PC-9 (cell line): ENCODE data around the gene RELL1. TPM values are rescaled to one million over a fixed set of nuclear protein-coding genes. Genes with fewer than 3 reads are reported as not detected.

Experiments used
- BruUV-seq: library from RNA; stranded (reverse); fragments of 400-500 nt; replicated peaks from 2 replicates; lab custom pipeline; 2021; lab: Mats Ljungman, UMichigan
- CTCF ChIA-PET: fragments of 300-600 bp; sonication (Branson Sonifier 250); formaldehyde crosslinking; loops from one replicate; lab custom pipeline; 2022; ENCODE audit warnings: antibody characterized with exemption; lab: Charles Lee
- POLR2A ChIA-PET: fragments of 300-600 bp; sonication (Branson Sonifier 250); formaldehyde crosslinking; loops from one replicate; lab custom pipeline; 2022; ENCODE audit warnings: antibody characterized with exemption; ENCODE audit not compliant: unreplicated experiment; lab: Charles Lee
- DNase-seq, 2 experiments: peaks; one replicate each; pipeline versions ENCODE4 v3.0.0 to v3.0.0-alpha.2; 2015 to 2022; ENCODE audit warnings: mixed read lengths in 1 of 2
- H2AFZ ChIP-seq: fragments of 200-600 bp; sonication (generic); 2 replicates; pipeline ENCODE4 v1.8.1; 2017; ENCODE audit warnings: antibody characterized with exemption
- H3F3A ChIP-seq: fragments of 200-600 bp; sonication (generic); 2 replicates; pipeline ENCODE4 v1.8.1; 2017; ENCODE audit warnings: antibody characterized with exemption, mild to moderate bottlenecking, low read depth; ENCODE audit not compliant: insufficient read depth
- H3K27ac ChIP-seq: fragments of 200-600 bp; sonication (generic); 2 replicates; pipeline ENCODE4 v1.6.1; 2016; ENCODE audit warnings: mixed run types
- H3K27me3 ChIP-seq: fragments of 200-600 bp; sonication (generic); 2 replicates; pipeline ENCODE4 v1.6.1; 2016; ENCODE audit warnings: low read depth, mixed run types; ENCODE audit not compliant: insufficient read depth
- H3K36me3 ChIP-seq: fragments of 200-600 bp; sonication (generic); 2 replicates; pipeline ENCODE4 v1.6.1; 2016; ENCODE audit warnings: low read depth, mixed run types
- H3K4me1 ChIP-seq: fragments of 200-600 bp; sonication (generic); replicated peaks from 2 replicates; pipeline ENCODE4 v1.6.1; 2016; ENCODE audit warnings: mixed run types; ENCODE audit not compliant: insufficient read depth
- H3K4me2 ChIP-seq: fragments of 200-600 bp; sonication (generic); 2 replicates; pipeline ENCODE4 v1.6.1; 2017; ENCODE audit warnings: mixed run types
- H3K4me3 ChIP-seq: fragments of 200-600 bp; sonication (generic); 2 replicates; pipeline ENCODE4 v1.6.1; 2016; ENCODE audit warnings: mixed run types
- H3K79me2 ChIP-seq: fragments of 200-600 bp; sonication (generic); 2 replicates; pipeline ENCODE4 v1.6.1; 2017; ENCODE audit warnings: low read depth, mixed run types
- H3K9me2 ChIP-seq: fragments of 200-600 bp; sonication (generic); 2 replicates; pipeline ENCODE4 v1.8.1; 2017; ENCODE audit warnings: mild to moderate bottlenecking; ENCODE audit not compliant: insufficient read depth
- H3K9me3 ChIP-seq: fragments of 200-600 bp; sonication (generic); 2 replicates; pipeline ENCODE4 v1.8.1; 2016; ENCODE audit warnings: low read depth; ENCODE audit not compliant: insufficient read depth
- H4K20me1 ChIP-seq: fragments of 200-600 bp; sonication (generic); 2 replicates; pipeline ENCODE4 v1.8.1; 2017; ENCODE audit not compliant: insufficient read depth
- CTCF ChIP-seq: fragments of 200-600 bp; sonication (generic); conservative IDR thresholded peaks from 2 replicates; pipeline ENCODE4 v1.6.1; 2017; ENCODE audit warnings: mixed run types, antibody characterized with exemption, mild to moderate bottlenecking, moderate library complexity
- EZH2 ChIP-seq: fragments of 200-600 bp; sonication (generic); IDR thresholded peaks from 2 replicates; pipeline ENCODE4 v1.8.0; 2017; ENCODE audit warnings: antibody characterized with exemption, low read depth
- intact Hi-C: fragments of 100-400 bp; cut with micrococcal nuclease; formaldehyde crosslinking; loops from one replicate; pipeline ENCODE4 v1.10.0; 2022; ENCODE audit not compliant: unreplicated experiment
- total RNA-seq: library from RNA; stranded (reverse); gene quantifications from 2 replicates; pipeline ENCODE4 v1.2.3, GENCODE V29; 2021

RELL1 gene
- total RNA-seq, 1 experiment from 2014 or later = 18.5 TPM

DNA sequence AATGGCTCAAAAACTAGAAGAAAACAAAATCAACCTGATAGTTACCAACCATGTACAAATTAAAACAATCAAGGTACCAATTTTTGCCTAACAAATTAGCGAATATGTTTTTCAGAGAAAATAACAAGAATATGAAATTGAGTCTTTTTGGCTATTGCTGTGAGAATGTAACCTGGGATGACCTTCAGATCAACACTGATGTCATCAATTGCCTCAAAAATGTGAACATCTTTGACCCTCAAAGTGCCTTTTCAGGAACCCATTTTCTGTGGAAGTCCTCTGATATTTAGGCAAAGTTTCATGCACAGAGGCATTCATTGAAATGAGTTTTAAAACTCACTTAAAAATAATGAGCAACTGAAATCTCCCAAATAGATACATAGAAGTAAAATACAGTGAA lies 6.1 kb downstream of the RELL1 start:
- Histone ChIP-seq H4K20me1 (no peaks in the 10 kb centered on the region), H3K9me2 (no peaks in the 10 kb centered on the region), H3K79me2 (no peaks in the 10 kb centered on the region), H3K9me3 (no peaks in the 10 kb centered on the region), H3K27me3 (no peaks in the 10 kb centered on the region), H3F3A (peaks cover 2% of the 10 kb centered on the region; the same call in 1 of the 2 replicates), H2AFZ (no peak overlapping the region), H3K4me1 (peaks cover 6% of the 10 kb centered on the region; the same call in 1 of the 2 replicates), H3K4me3 (no peak overlapping the region), H3K27ac (no peak overlapping the region), H3K4me2 (no peak overlapping the region), H3K36me3 (no peaks in the 10 kb centered on the region)
- ChIA-PET CTCF (interaction anchor here (0.6 kb wide), 1 partner anchor 483 kb away, joined by 9 read pairs; no protein-coding TSS in a partner anchor), POLR2A (no interaction called here)
- intact Hi-C loops = no loop called here
- DNase-seq = no peak
- TF ChIP-seq CTCF (no peak), EZH2 (no peak)
- BruUV-seq = no TSS peak

DNA sequence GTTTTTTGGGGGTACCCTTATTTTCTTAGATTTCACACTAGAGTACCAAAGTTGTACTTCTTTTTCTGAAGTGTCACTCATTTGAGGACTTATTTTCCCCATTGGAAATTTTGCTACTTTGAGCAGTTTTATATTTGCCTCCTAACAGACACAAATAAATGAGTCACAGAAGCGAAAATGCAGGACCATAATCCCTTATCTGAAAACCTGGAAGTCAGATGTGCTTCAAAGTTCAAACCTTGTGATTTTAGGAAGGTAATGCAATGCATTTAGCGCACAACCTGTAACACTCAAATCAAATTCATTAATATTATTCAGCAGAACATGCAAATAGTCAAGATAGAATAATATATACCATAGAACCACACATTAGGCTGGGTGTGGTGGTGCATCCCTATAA lies 6.9 kb downstream of the RELL1 start:
- TF ChIP-seq EZH2 (no peak), CTCF (no peak)

DNA sequence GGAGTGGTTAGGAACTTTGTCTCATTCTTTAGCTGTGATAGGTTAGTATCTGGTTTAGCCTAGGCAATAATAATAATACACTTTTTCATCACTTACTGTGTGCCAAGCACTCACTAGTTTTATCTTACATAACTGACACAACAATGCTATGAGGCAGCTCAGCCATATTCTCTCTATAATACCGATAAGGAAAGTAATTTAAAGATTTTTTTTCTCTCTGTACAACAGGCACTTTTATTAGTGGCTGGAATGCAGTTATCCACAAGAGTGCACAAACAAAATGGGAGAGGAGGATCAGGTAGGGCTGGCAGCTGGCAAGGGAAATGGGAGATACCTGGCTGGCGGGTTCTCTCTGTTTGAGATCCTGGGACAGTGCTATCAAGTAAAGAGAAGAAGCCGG lies 7.6 kb downstream of the RELL1 start:
- ChIA-PET POLR2A (no interaction called here), CTCF (no interaction called here)
- Histone ChIP-seq H3K4me3 (no peak overlapping the region), H3K4me1 (no peaks in the 10 kb centered on the region), H4K20me1 (no peaks in the 10 kb centered on the region), H3K36me3 (no peaks in the 10 kb centered on the region), H3K4me2 (no peak overlapping the region), H3K9me3 (no peaks in the 10 kb centered on the region), H3K79me2 (no peaks in the 10 kb centered on the region), H3F3A (no peaks in the 10 kb centered on the region), H3K27ac (no peak overlapping the region), H2AFZ (no peak overlapping the region), H3K9me2 (no peaks in the 10 kb centered on the region), H3K27me3 (no peaks in the 10 kb centered on the region)
- no peak for DNase-seq
- no TSS peak for BruUV-seq
- TF ChIP-seq CTCF (no peak), EZH2 (no peak)
- intact Hi-C loops = no loop called here

More for the DNA sequence above, 6.9 kb downstream of the RELL1 start:
- H2AFZ ChIP-seq = no peak overlapping the region
- H3K27me3 ChIP-seq = no peaks in the 10 kb centered on the region
- no peak for DNase-seq
- H3K79me2 ChIP-seq = no peaks in the 10 kb centered on the region
- H3K4me2 ChIP-seq = no peak overlapping the region
- CTCF ChIA-PET = no interaction called here
- intact Hi-C loops = no loop called here
- H3K36me3 ChIP-seq = no peaks in the 10 kb centered on the region
- H3K9me3 ChIP-seq = no peaks in the 10 kb centered on the region
- no peaks in the 10 kb centered on the region for H3F3A ChIP-seq
- no TSS peak for BruUV-seq
- no peaks in the 10 kb centered on the region for H3K4me1 ChIP-seq
- no peak overlapping the region for H3K27ac ChIP-seq
- POLR2A ChIA-PET = no interaction called here
- no peaks in the 10 kb centered on the region for H4K20me1 ChIP-seq
- H3K4me3 ChIP-seq = no peak overlapping the region
- no peaks in the 10 kb centered on the region for H3K9me2 ChIP-seq
